Uterus (tissue), 2 donors: Measurements from ENCODE around the gene DMAC2L.

Experiments used
- CTCF ChIP-seq, 4 experiments: fragments of 200-600 bp in 2 of 4; fragments of 450-650 bp in 2 of 4; sonication (generic) in 2 of 4; IDR thresholded peaks; one replicate each; pipeline ENCODE4 v1.5.1; 2016 to 2019; ENCODE audit warnings: antibody characterized with exemption in 4 of 4, mild to moderate bottlenecking in 2 of 4, moderate library complexity in 1 of 4
- POLR2A ChIP-seq, 2 donors: fragments of 450-650 bp; IDR thresholded peaks; one replicate each; pipeline ENCODE4 v1.6.1; 2016; ENCODE audit warnings: antibody characterized with exemption in 2 of 2, mild to moderate bottlenecking in 1 of 2, moderate library complexity in 1 of 2

GRCh38 chr14:50344876-50345563, 32.9 kb downstream of the DMAC2L start:
- TF ChIP-seq CTCF (IDR thresholded peaks at IDR 0.05) (no peak), POLR2A (IDR thresholded peaks at IDR 0.05) (no peak)
